ENCODE data around the gene PRR36.

Gene PRR36

GRCh38 chr19:7912144-7912696 is 38.0 kb upstream of the PRR36 start:
- no peak overlapping the region for H3K4me3 ChIP-seq (ENCODE audit: control insufficient read depth, low read depth, low read length)
- no peak for TF ChIP-seq CTCF (IDR thresholded peaks at IDR 0.05; ENCODE audit: control insufficient read depth, insufficient read depth, low read depth, low read length, missing control alignments)
- no peak for DNase-seq (ENCODE audit: low read depth)

- no peak for TF ChIP-seq CTCF (IDR thresholded peaks at IDR 0.05; ENCODE audit: control insufficient read depth, insufficient read depth, low read depth, low read length, missing control alignments)
- DNase-seq (ENCODE audit: low read depth): no peak
- H3K4me3 ChIP-seq (ENCODE audit: control insufficient read depth, low read depth, low read length): no peak overlapping the region
Measured at GRCh38 chr19:7911508-7912143, 37.4 kb upstream of the PRR36 start.

- H3K4me3 ChIP-seq (ENCODE audit: control insufficient read depth, low read depth, low read length): no peak overlapping the region
- TF ChIP-seq CTCF (IDR thresholded peaks at IDR 0.05; ENCODE audit: control insufficient read depth, insufficient read depth, low read depth, low read length, missing control alignments): no peak
- no peak for DNase-seq (ENCODE audit: low read depth)
Measured at GRCh38 chr19:7910321-7911161, 36.4 kb upstream of the PRR36 start.

GRCh38 chr19:7909471-7910067 is 35.4 kb upstream of the PRR36 start:
- no peak overlapping the region for H3K4me3 ChIP-seq (ENCODE audit: control insufficient read depth, low read depth, low read length)
- no peak for DNase-seq (ENCODE audit: low read depth)
- TF ChIP-seq CTCF (IDR thresholded peaks at IDR 0.05; ENCODE audit: control insufficient read depth, insufficient read depth, low read depth, low read length, missing control alignments): no peak

- no peak overlapping the region for H3K4me3 ChIP-seq (ENCODE audit: control insufficient read depth, low read depth, low read length)
- TF ChIP-seq CTCF (IDR thresholded peaks at IDR 0.05; ENCODE audit: control insufficient read depth, insufficient read depth, low read depth, low read length, missing control alignments): no peak
- no peak for DNase-seq (ENCODE audit: low read depth)
Measured at GRCh38 chr19:7908742-7909461, 34.7 kb upstream of the PRR36 start.

- no peak for DNase-seq (ENCODE audit: low read depth)
- TF ChIP-seq CTCF (IDR thresholded peaks at IDR 0.05; ENCODE audit: control insufficient read depth, insufficient read depth, low read depth, low read length, missing control alignments): no peak
- H3K4me3 ChIP-seq (ENCODE audit: control insufficient read depth, low read depth, low read length): no peak overlapping the region
Measured at GRCh38 chr19:7908078-7908699, 34.0 kb upstream of the PRR36 start.

Measured in AG09309 (cell line).